ENCODE results near the gene CASP8AP2.

CASP8AP2 gene

DNA sequence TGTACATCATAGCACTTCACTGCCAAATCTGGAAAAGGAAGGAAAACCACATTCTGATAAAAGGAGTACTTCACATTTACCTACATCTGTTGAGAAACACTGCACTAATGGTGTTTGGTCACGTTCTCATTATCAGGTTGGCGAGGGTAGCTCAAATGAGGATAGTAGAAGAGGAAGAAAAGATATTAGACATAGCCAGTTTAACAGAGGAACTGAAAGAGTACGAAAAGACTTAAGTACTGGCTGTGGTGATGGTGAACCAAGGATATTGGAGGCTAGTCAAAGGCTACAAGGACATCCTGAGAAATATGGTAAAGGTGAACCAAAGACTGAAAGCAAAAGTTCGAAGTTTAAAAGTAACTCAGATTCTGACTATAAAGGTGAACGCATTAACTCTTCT is 32.6 kb downstream of the CASP8AP2 start:
- TF ChIP-seq, protein P1, sequence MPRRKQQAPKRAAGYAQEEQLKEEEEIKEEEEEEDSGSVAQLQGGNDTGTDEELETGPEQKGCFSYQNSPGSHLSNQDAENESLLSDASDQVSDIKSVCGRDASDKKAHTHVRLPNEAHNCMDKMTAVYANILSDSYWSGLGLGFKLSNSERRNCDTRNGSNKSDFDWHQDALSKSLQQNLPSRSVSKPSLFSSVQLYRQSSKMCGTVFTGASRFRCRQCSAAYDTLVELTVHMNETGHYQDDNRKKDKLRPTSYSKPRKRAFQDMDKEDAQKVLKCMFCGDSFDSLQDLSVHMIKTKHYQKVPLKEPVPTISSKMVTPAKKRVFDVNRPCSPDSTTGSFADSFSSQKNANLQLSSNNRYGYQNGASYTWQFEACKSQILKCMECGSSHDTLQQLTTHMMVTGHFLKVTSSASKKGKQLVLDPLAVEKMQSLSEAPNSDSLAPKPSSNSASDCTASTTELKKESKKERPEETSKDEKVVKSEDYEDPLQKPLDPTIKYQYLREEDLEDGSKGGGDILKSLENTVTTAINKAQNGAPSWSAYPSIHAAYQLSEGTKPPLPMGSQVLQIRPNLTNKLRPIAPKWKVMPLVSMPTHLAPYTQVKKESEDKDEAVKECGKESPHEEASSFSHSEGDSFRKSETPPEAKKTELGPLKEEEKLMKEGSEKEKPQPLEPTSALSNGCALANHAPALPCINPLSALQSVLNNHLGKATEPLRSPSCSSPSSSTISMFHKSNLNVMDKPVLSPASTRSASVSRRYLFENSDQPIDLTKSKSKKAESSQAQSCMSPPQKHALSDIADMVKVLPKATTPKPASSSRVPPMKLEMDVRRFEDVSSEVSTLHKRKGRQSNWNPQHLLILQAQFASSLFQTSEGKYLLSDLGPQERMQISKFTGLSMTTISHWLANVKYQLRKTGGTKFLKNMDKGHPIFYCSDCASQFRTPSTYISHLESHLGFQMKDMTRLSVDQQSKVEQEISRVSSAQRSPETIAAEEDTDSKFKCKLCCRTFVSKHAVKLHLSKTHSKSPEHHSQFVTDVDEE (CRISPR knock-in tag; IDR thresholded peaks at IDR 0.05), result no peak
- TF ChIP-seq ZFP3 (CRISPR knock-in tag; IDR thresholded peaks at IDR 0.05) (no peak), BACH2 (CRISPR knock-in tag; IDR thresholded peaks at IDR 0.05; ENCODE audit: borderline replicate concordance) (no peak), ZNF8 (CRISPR knock-in tag; IDR thresholded peaks at IDR 0.05) (no peak), ZFP30 (CRISPR knock-in tag; IDR thresholded peaks at IDR 0.05) (no peak), SNAI2 (CRISPR knock-in tag; IDR thresholded peaks at IDR 0.05) (no peak), ISL1 (CRISPR knock-in tag; IDR thresholded peaks at IDR 0.05) (no peak), ARNTL (CRISPR knock-in tag; IDR thresholded peaks at IDR 0.05; ENCODE audit: borderline replicate concordance, low read depth) (no peak)
- TF ChIP-seq, protein P2, sequence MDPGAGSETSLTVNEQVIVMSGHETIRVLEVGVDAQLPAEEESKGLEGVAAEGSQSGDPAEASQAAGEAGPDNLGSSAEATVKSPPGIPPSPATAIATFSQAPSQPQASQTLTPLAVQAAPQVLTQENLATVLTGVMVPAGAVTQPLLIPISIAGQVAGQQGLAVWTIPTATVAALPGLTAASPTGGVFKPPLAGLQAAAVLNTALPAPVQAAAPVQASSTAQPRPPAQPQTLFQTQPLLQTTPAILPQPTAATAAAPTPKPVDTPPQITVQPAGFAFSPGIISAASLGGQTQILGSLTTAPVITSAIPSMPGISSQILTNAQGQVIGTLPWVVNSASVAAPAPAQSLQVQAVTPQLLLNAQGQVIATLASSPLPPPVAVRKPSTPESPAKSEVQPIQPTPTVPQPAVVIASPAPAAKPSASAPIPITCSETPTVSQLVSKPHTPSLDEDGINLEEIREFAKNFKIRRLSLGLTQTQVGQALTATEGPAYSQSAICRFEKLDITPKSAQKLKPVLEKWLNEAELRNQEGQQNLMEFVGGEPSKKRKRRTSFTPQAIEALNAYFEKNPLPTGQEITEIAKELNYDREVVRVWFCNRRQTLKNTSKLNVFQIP (CRISPR knock-in tag; IDR thresholded peaks at IDR 0.05; ENCODE audit: borderline replicate concordance, low read depth), result no peak
- TF ChIP-seq, protein P3, sequence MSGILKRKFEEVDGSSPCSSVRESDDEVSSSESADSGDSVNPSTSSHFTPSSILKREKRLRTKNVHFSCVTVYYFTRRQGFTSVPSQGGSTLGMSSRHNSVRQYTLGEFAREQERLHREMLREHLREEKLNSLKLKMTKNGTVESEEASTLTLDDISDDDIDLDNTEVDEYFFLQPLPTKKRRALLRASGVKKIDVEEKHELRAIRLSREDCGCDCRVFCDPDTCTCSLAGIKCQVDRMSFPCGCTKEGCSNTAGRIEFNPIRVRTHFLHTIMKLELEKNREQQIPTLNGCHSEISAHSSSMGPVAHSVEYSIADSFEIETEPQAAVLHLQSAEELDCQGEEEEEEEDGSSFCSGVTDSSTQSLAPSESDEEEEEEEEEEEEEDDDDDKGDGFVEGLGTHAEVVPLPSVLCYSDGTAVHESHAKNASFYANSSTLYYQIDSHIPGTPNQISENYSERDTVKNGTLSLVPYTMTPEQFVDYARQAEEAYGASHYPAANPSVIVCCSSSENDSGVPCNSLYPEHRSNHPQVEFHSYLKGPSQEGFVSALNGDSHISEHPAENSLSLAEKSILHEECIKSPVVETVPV (CRISPR knock-in tag; IDR thresholded peaks at IDR 0.05), result no peak
- ATAC-seq, result no peak

DNA sequence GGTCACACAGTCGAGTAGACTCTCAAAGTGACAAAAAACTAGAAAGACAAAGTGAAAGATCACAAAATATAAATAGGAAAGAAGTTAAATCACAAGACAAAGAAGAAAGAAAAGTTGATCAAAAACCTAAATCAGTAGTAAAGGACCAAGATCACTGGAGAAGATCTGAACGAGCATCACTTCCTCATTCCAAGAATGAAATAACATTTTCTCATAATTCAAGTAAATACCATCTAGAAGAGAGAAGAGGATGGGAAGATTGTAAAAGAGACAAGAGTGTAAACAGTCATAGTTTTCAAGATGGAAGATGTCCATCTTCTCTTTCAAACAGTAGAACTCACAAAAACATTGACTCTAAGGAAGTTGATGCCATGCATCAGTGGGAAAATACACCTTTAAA is 33.0 kb downstream of the CASP8AP2 start:
- TF ChIP-seq SNAI2 (CRISPR knock-in tag; IDR thresholded peaks at IDR 0.05) (no peak), ESRRG (CRISPR knock-in tag; IDR thresholded peaks at IDR 0.05) (no peak), TCF4 (CRISPR knock-in tag; IDR thresholded peaks at IDR 0.05; ENCODE audit: borderline replicate concordance) (no peak), ISL1 (CRISPR knock-in tag; IDR thresholded peaks at IDR 0.05) (no peak), GLIS3 (CRISPR knock-in tag; IDR thresholded peaks at IDR 0.05) (no peak), CSDC2 (CRISPR knock-in tag; IDR thresholded peaks at IDR 0.05) (no peak), ZNF70 (CRISPR knock-in tag; IDR thresholded peaks at IDR 0.05) (no peak), OSR1 (CRISPR knock-in tag; IDR thresholded peaks at IDR 0.05) (no peak), BACH2 (CRISPR knock-in tag; IDR thresholded peaks at IDR 0.05; ENCODE audit: borderline replicate concordance) (no peak), PPARA (CRISPR knock-in tag; IDR thresholded peaks at IDR 0.05; ENCODE audit: borderline replicate concordance) (no peak), TOX (CRISPR knock-in tag; IDR thresholded peaks at IDR 0.05; ENCODE audit: borderline replicate concordance) (no peak), ZC3H10 (CRISPR knock-in tag; IDR thresholded peaks at IDR 0.05) (no peak)
- TF ChIP-seq, protein P1 (CRISPR knock-in tag; IDR thresholded peaks at IDR 0.05), result no peak
- TF ChIP-seq, protein P3 (CRISPR knock-in tag; IDR thresholded peaks at IDR 0.05), result no peak
- TF ChIP-seq, protein P2 (CRISPR knock-in tag; IDR thresholded peaks at IDR 0.05; ENCODE audit: borderline replicate concordance, low read depth), result no peak
- ATAC-seq, result no peak

Measured in SK-N-SH treated with all-trans-retinoic acid at 6 μM for 48 hours (cell line).